Globus pallidus (tissue), 1 donor: ENCODE data around the gene MPPED1.

Experiments used
- DNase-seq: peaks from one replicate; pipeline ENCODE4 v3.0.0-alpha.2; 2015; ENCODE audit warnings: low spot score

The MPPED1 gene

DNA sequence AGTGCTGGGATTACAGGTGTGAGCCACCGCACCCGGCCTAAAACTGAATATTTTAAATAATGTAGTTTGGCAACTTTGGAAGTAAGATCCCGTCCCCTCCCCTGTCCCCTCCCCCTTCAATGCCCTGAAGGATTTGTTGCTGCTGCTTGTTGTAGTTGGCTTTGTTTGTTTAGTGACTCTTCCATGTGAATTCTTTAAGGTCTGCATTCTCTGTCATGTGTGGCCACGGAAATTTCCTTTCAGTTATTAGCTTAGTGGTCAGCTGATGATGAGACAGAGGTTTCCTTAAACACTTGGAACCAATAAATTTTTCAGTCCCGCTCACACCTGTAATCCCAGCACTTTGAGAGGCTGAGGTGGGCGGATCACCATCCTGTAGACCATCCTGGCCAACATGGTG, 109.9 kb downstream of the MPPED1 start:
- DNase-seq, result no peak

DNA sequence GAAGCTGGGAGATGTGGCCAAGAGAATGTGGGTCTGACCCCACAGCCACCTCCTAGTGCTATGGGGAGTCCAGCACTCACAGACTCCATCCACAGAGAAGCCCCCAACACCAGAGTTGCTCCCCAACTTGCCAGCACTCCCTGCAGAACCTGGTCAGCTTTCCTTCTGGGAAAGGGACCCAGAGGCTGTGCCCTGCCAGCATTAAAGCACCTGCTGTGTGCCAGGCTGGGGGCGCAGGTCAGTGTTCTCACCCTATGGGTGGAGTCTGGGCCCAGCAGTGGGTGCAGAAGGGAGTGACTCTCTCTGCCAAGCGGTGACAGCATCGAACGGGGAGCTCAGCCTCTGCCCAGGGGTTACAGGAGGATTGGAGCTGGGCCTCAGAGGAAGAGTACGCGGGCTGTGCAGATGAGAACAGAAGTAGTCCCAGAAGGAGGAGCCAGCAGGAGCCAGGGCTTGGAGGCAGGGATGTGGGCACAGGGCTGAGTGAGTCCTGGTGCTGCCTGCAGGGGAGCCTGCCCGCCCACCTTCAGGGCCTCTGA, 114.4 kb downstream of the MPPED1 start:
- no peak for DNase-seq

DNA sequence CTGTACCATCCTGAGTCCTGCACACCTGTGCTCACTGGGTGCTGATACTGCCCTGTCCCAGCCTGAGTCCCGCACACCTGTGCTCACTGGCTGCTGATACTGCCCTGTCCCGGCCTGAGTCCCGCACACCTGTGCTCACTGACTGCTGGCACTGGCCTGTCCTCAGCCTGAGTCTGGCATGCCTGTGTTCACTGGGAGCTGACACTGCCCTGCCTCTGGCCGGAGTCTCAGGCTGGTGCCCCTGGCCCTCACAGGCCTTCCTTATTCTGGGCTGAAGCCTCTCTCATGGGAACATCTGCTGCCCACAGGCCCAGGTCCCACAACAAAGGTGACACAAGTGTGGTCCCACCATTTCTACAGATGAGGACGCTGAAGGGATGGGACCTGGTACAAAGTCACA, 115.1 kb downstream of the MPPED1 start:
- no peak for DNase-seq

DNA sequence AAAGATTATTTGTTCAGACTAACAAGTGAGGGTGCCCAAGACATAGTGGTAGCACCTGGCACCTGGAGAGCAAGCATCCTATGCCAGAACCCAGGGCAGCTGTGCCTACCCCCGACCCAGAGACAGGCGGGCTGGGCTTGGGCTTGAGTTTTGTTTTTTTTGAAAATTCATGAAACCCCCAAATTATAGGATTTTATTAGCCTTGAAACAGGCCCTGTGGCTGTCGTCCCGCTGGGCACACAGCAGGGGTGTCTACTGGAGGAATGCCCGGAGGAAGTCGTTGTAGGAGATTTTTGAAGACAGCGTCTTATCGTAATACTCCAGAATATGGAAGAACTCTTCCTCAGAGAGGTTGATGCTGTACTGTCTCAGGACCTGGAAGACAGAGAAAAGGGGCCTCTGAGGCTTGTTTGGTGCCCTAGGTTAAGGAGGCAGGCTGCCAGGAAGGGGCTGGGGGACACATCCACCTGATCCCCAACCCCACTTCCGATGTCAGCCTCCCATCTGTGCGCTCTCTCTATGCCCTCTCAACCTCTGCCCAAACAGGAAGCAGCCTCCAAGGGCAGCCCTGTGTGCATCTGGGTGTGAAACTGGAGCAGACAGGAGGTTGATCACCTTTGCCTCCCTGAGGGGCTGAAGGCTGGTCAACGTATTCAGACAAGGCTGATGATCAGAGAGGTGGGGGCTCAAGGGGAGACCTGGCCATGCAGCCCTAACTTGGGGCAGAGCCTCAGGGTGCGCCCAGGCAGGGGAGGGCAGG, 117.0 kb downstream of the MPPED1 start:
- DNase-seq, result no peak

DNA sequence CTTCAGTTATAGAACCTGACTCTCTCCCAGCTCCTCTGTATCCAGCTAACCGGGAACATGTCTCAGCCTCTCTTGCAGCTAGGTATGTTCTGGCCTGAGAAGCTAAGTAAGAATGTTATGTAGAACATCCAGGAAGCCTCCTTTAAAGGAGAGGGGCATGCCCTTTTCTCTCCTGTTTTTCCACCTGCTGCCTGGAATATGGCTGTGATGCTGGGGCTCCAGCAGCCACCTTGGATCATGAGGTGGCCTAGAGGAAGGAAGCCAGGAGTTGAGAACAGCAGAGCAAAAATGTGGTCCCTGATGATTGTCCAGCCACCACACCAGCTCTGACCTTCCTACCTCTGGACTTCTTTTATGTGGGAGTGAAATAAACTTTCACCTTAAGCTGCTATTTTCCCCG, 117.6 kb downstream of the MPPED1 start:
- DNase-seq, result no peak

DNA sequence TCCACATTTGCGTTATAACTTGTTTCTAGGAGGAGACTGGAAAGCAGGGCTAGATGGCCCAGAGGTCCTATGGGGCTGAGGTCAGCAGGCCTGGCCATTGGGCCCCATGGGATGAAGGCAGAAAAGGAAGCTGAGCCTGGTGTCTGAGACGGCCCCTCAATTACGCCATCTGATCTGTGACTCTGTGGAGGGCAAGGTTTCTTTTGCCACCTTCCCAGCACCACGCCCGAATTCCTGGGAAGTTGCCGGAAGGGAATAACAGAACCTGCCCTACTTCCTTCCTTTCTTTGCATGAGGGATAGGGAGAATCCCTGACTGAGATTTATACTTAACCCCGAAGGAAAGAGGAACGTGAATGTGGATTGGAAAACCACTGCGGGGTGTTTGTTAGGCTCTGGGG, 118.1 kb downstream of the MPPED1 start:
- DNase-seq, result no peak

DNA sequence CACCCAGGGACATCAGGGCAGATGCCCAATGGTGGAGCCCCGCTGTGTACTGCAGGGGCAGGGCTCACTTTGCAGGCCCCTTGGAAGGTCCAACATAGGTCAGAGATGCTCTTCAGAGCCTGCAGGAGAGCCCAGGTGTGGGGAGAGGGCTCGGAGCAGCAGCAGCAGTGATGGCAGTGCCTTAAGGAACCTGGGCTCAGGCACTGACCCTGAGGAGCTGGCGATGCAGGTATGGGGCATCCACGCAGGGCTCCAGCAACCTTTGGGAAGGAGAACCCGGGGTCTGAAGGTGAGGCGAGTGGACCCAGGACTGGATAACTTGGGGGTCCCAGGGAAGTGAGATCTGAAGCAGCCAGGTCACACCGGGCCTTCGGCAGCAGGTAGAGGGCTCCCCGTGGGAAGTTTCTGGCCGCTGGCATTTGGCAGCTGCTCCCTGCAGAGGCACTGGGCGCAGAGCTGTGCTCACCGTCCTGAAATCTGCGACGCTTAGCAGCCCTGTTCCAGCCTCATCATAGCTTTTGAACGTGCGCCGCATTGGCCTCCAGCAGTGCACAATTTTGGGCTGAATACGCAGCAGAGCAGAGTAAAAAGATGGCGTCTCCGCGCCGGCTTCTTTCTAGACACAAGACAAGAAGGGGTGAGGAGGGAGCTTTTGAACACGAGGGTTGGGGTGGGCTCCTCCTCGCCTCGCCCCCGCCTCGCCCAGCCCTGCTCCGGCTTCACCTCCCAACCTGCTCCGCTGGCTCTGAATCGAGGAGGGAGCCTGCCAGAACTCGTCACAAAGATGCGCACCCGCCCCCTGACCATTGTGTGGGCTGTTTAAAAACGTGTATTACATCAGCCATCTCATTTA, 118.8 kb downstream of the MPPED1 start:
- no peak for DNase-seq

DNA sequence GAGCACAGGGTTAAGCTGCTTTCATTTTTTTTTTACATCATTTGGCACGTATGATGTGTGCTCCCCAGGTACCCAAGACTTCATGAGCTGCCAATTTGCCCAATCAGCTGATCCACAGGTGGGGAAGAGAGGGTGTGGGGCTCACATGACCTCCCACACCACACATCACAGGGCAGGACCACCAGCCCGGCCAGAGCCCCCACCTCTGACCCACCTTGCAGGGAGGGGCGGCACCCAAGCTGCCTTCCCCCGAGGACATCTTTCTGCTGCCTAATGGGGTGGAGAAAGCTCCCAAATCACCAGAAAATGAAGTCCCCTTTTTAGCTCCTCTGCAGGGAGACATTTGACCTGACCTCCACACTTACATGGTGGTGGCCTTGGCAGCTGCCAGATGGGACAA, 119.8 kb downstream of the MPPED1 start:
- DNase-seq, result no peak

DNA sequence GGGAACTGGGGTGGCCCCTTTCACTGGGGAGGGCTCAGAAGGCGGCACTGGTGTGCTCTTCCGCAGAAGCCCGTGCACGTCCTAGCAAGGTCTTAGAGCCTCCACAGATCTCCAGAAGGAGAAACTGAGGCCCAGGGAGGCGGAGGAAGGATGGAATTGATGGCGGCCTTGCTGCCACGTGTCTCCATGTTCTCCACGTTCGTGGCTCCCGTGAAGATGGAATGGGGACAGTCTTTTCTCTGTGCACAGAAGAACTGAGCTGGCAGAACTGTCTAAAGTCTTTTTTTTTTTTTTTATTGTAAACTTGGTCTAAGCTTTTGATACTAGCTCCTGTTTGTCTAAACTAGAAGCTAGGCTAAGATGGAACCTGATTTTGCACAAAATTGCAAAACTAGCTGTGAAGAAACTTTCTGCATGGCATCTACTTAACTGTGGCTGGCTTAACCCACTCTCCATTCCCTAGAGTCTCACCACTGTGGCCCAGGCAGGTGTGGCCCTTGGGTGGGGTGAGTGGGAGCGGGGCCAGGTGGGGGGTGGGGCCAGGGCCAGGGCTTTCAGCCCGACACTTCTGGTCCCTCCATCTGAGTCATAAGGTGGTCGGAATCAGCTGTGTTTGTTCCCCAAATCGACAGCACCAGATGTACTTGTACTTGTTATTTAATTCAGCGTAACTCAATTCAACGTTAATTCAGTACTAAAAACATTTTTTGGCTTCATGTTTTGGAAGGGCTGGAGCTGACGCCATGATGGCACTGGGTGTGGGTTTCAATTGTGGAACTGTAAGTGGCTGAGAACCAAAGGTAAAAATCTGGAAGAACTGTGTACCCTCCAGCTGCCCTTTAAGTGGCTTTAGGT, 120.7 kb downstream of the MPPED1 start:
- DNase-seq, result no peak

DNA sequence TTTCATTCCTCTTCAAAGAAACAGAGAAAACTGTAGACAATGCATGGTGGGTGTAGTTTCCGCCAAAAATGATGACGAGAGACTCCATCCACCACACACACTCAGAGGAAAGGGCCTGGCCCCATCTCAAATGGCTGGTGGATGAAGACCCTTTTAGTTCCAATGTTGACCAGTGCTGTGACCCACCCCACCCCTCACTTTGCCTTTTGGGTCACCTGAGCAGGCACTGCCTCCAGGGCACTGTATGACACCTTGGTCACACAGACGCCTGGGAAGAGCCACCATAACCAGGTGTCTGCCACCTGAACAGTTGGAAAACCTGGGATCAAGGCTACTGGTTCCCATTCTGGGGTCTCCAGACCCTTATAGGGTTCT, 121.3 kb downstream of the MPPED1 start:
- DNase-seq, result no peak

DNA sequence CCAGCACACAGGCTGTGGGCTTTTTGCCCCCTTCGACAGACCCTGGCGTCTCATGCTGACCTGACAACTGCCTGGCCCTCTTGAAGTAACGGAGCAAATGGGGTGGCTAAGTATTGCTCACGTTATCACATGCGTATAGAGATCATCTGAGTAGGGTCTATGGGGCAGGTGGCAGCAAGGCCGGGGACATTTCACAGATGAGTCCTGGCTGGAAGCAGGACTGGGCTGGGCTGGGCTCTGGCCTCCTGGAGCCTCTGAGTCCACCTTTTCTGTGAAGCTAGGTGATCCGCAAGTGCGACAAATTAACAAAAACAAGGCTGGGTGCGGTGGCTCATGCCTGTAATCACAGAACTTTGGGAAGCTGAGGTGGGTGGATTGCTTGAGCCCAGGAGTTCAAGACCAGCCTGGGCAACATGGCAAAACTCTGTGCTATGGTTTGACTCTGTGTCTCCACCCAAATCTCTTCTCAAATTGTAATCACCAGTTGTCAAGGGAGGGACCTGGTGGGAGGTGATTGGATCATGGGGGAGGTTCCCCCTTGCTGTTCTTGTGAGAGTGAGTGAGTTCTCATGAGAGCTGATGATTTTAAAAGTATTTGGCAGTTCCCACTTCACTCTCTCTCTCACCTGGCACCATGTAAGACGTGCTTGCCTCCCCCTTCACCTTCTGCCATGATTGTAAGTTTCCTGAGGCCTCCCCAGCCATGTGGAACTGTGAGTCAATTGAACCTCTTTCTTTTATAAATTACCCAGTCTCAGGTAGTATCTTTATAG, 122.0 kb downstream of the MPPED1 start:
- no peak for DNase-seq

DNA sequence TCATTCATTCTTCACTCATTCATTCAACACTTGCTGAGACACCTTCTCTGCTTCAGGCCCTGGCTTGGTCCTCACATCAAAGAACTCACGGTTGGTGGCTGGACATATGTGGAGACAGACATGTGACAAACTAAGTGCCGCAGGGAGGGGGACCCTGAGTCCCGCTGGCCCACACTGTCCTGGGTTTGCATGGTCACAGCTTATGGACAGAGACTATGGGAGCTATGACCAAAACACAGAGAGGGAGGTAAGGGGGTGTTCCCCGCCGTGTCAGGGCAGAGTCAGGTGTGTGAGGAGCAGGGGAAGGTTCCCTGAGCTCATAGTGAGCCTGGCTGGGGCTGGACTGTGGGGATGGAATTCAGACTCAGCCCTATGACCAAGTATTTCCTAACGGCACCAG, 123.1 kb downstream of the MPPED1 start:
- no peak for DNase-seq

DNA sequence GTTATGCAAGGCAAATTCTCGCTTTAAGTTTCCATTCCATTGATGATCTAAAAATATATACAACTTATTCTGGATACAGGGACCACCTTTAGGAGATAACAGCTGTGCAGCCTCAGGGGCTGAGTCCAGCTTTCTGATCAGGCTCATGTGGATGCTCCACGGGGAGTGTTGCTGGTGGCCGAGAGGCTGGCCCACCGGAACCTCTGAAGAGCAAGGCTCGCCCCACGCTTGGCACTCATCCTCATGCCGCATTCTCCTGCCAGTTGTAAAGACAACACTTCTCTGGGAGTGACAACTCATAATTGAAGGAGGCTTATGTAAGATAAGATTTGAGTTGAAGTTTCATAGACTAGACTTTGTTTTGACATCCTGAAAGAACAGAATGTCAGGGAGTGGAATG, 123.5 kb downstream of the MPPED1 start:
- no peak for DNase-seq

DNA sequence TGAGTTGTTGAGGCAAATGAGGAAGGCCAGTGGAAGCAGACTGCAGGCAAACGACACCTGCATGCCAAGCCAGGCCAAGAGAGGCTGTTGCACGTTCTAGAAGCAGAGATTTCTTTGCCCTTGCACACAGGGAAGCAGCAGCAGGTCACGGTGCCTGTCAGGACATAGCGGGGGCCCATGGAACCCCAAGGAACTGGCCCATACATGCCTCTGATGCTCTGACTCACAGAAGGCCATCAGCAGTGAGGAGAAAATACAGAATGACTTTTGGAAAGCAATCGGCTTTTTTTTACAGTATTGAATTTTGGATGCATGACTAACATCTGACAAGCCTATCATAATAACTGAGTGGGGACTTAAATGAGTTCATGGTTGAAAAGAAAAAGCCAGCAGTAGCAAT, 123.9 kb downstream of the MPPED1 start:
- no peak for DNase-seq

DNA sequence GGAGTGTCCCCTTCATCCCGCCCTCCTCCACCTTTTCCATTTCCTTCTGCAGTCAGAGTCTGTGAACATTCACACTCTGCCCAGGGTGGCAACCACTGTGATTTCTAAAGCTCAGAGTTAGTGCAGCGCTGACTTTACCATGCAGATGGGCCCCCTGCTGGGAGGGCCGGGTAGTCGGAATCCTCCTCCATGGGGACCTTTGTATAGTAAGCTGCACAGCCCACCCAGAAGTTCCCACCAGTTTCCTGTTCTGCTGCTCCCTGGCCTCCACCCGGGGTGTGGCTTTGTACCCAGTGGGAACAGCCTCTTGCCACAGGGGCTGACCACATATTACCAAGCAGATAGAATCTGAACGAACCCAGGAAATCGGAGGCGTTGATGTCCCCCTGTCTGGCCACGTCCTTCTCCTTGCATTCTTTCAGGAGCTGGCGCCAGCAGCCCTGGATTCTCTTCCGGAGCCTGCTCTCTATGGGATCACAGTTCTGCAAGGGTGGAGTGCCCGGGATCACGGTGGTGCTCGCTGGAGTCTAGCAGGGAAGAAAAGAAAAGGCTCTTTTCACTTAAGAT, 125.3 kb downstream of the MPPED1 start:
- no peak for DNase-seq

DNA sequence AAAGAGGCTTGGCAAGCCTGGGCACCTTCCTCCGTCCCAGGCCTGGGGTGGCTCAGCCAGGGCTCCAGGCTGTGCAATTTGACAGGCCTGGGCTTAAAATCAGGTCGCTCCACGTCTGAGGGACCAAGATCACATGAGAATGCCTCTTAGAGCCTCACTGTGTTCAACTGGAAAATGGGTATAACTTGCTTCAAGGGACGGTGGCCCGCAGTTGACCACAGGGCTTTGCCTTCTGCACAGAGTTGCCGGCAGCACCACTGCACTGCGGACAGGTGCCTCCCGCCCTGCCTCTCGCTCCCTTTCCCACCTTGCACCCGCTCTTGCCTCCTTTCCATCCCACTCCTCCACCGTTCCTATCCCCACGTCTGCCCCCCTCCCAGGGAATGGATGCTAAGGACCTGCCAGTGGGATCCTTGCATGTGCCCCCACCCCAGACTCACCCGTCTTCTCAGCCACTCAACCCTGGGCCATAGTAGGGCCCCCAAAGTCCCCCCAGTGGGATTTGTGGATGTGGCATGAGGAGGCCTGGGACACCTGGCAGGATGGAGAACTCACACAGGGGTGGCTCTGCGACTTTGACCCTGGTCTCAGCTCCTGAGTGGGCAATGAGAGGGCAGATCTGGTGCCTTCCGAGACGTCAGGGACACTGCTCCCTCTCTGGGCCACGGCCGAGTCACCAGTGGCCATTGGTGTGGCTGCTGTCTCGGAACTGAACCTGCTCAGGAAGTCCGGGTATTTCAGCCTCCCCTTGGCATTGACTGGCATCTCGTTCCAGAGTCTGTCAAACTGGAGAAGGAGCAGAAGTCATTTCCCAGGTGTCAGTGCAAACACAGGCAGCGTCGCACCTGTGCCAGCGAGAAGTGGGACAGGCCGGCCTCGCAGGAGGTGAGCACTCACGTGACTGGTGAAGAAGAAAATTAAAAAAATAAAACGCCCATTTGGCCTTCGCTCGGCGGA, 128.0 kb downstream of the MPPED1 start:
- no peak for DNase-seq

DNA sequence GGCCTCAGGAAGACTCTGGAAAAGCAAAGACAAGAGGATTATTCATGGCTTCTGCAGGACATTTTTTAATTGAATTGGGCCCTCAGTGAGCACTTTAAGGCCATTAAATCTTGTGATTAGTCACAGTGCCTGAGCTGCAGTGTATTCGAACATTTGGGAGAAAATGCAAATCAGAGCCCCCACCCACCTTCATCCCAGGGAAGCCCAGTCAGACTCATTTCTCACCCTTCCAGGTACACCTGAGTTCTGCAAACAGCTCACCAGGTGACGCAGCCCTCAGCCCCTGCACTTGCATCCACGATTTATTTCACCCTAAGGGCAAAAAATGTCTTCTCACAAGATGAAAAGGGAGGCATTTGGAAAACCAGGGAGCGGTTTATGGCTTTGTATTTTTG, 128.7 kb downstream of the MPPED1 start:
- no peak for DNase-seq

DNA sequence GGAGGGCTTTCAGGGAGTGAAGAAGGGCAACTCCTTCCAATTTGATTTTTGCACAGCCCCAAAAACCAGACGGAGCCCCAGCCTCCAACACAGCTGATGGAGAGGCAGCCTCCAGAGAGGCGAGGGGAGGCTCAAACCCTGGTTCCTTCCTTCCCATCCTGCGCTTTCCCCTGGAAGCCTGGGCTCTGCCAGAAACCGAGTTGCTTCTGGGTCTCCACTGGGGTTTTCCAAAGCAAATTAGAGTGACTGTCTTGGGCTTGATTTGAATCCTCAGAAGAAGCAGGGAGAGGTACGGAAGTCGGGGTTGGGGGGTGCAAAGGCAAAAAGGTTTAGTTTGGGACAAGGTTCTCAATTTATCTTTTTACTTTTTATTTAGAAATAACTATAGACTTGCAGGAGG, 129.2 kb downstream of the MPPED1 start:
- DNase-seq, result no peak

DNA sequence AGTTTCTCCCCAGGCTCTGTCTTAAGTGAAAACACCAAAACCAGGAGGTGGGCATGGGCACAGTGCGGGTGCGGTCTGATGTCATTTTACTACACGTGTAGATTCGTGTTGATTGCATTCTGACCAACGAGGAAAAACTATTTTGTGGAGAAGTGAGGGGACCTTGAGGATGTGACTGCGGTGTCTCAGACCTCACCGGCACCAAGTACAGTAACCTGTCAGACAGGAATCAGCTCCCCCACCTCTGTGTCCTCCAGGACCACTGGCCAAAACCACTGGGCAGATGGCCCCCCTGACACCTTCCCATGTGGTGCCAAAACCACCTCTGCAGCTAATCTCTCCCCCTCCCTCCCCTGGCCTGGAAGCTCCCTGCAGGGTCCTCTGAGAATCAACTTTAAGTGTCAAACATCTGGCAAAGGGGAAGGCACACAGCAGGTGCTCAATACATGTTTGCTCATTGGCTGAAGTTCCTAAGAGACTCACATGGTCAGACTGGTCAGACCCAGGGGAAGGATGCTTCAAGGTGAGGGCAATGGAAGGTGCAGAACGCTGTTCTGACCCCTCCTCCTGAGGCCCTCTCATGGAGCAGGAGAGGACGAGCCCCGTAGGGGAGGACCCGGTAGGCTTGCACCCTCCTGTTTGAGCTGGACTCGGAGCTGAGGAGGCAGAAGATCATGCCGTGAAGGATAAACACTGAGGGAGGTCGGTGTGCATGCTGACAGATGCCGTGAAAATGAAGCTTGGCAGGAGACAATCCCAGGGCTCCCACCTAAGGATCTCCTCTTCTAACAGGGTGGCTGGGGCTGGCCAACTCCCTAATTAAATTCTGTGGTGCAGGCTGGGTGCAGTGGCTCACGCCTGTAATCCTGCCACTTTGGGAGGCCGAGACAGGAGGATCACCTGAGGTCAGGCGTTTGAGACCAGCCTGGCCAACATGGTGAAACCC, 129.9 kb downstream of the MPPED1 start:
- no peak for DNase-seq
